SH-SY5Y (cell line): ENCODE data around the gene IQSEC2.

Source experiments
- GATA2 ChIP-seq: IDR thresholded peaks from 2 replicates; pipeline ENCODE4 v1.6.1; 2011; ENCODE audit warnings: mild to moderate bottlenecking, low read depth, low read length
- GATA3 ChIP-seq: IDR thresholded peaks from 2 replicates; pipeline ENCODE4 v1.6.1; 2011; ENCODE audit warnings: low read depth, mild to moderate bottlenecking, low read length, moderate library complexity

- TF ChIP-seq GATA3 = no peak
- TF ChIP-seq GATA2 = no peak
Observed at GRCh38 chrX:53283099-53283498, 1.7 kb upstream of the IQSEC2 start.
